SK-N-SH (cell line): ENCODE data around the gene RNU6-9. TPM values are rescaled to one million over a fixed set of nuclear protein-coding genes. Genes with fewer than 3 reads are reported as not detected.

Experiments
- CTCF ChIA-PET: fragments of 300-600, 350-600 bp; formaldehyde crosslinking; extraction: SDS; loops from one replicate; lab custom pipeline; 2021; lab: Yijun Ruan, JAX
- POLR2A ChIA-PET: fragments of 350-600 bp; sonication (Branson Sonifier 250); formaldehyde crosslinking; extraction: SDS; loops from one replicate; lab custom pipeline; 2020; ENCODE audit warnings: antibody characterized with exemption, inconsistent platforms; lab: Yijun Ruan, JAX
- DNase-seq: peaks from one replicate; pipeline ENCODE4 v3.0.0; 2012
- H2AFZ ChIP-seq: fragments of 200-600 bp; sonication (generic); 2 replicates; pipeline ENCODE4 v1.8.1; 2016; ENCODE audit warnings: antibody characterized with exemption, mild to moderate bottlenecking, low read depth
- H3F3A ChIP-seq: fragments of 200-600 bp; sonication (generic); replicated peaks from 2 replicates; pipeline ENCODE3; 2016; ENCODE audit warnings: antibody characterized with exemption, mild to moderate bottlenecking; ENCODE audit not compliant: insufficient read depth
- H3K27ac ChIP-seq, 2 experiments: fragments of 200-500 bp in 1 of 2; fragments of 200-600 bp in 1 of 2; sonication (Bioruptor generic) in 1 of 2; sonication (generic), shearing (Covaris generic) in 1 of 2; 2 replicates each; pipeline versions ENCODE4 v1.5.1 to v1.6.1; 2014 to 2016; ENCODE audit warnings: low read depth in 2 of 2, inconsistent platforms in 1 of 2, low read length in 1 of 2, mild to moderate bottlenecking in 1 of 2, mixed read lengths in 1 of 2
- H3K27me3 ChIP-seq: fragments of 200-600 bp; sonication (generic), shearing (Covaris generic); 2 replicates; pipeline ENCODE4 v1.6.1; 2016; ENCODE audit warnings: mixed run types; ENCODE audit not compliant: insufficient read depth
- H3K36me3 ChIP-seq, 2 experiments: fragments of 200-500 bp in 1 of 2; fragments of 200-600 bp in 1 of 2; sonication (Bioruptor generic) in 1 of 2; sonication (generic) in 1 of 2; replicated peaks in 1 of 2; 2 replicates each; pipeline versions ENCODE3 to v1.5.1; 2014 to 2016; ENCODE audit warnings: low read length in 1 of 2, mild to moderate bottlenecking in 1 of 2; ENCODE audit not compliant: insufficient read depth in 2 of 2, control insufficient read depth in 1 of 2
- H3K4me1 ChIP-seq, 2 experiments: fragments of 200-500 bp in 1 of 2; fragments of 200-600 bp in 1 of 2; sonication (Bioruptor generic) in 1 of 2; sonication (generic), shearing (Covaris generic) in 1 of 2; 2 replicates each; pipeline versions ENCODE4 v1.5.1 to v1.6.1; 2014 to 2016; ENCODE audit warnings: low read depth in 1 of 2, low read length in 1 of 2, mixed run types in 1 of 2; ENCODE audit not compliant: insufficient read depth in 2 of 2, control insufficient read depth in 1 of 2
- H3K4me2 ChIP-seq: fragments of 200-600 bp; sonication (generic), shearing (Covaris generic); 2 replicates; pipeline ENCODE4 v1.6.1; 2017; ENCODE audit warnings: mixed run types
- H3K4me3 ChIP-seq, 2 experiments: fragments of 200-500 bp in 1 of 2; fragments of 200-600 bp in 1 of 2; sonication (Bioruptor generic) in 1 of 2; sonication (generic), shearing (Covaris generic) in 1 of 2; 2 replicates each; pipeline versions ENCODE4 v1.5.1 to v1.8.1; 2014 to 2016; ENCODE audit warnings: low read depth in 2 of 2, inconsistent platforms in 1 of 2, low read length in 1 of 2, mild to moderate bottlenecking in 1 of 2, mixed read lengths in 1 of 2, moderate library complexity in 1 of 2
- H3K79me2 ChIP-seq: fragments of 200-600 bp; sonication (generic); 2 replicates; pipeline ENCODE4 v1.8.1; 2017; ENCODE audit warnings: mild to moderate bottlenecking; ENCODE audit not compliant: insufficient read depth
- H3K9ac ChIP-seq: fragments of 200-600 bp; sonication (generic); 2 replicates; pipeline ENCODE4 v1.6.1; 2017; ENCODE audit warnings: mixed run types
- H3K9me2 ChIP-seq: fragments of 200-600 bp; sonication (generic); 2 replicates; pipeline ENCODE4 v1.6.1; 2017; ENCODE audit warnings: mixed run types
- H3K9me3 ChIP-seq: fragments of 200-600 bp; sonication (generic); 2 replicates; pipeline ENCODE4 v1.6.1; 2017; ENCODE audit warnings: mixed run types, mild to moderate bottlenecking, moderate library complexity
- H4K20me1 ChIP-seq: fragments of 200-600 bp; sonication (generic); 2 replicates; pipeline ENCODE4 v1.6.1; 2017; ENCODE audit warnings: mild to moderate bottlenecking, mixed run types; ENCODE audit not compliant: insufficient read depth
- EP300 ChIP-seq, 2 experiments: IDR thresholded peaks; 2 replicates each; pipeline versions ENCODE4 v1.4.0 to v1.6.1; 2012; ENCODE audit warnings: borderline replicate concordance in 1 of 2, low read depth in 1 of 2, low read length in 1 of 2
- EZH2phosphoT487 ChIP-seq: fragments of 200-600 bp; sonication (generic); IDR thresholded peaks from 2 replicates; pipeline ENCODE4 v1.6.1; 2017; ENCODE audit warnings: low read depth, mixed run types, mild to moderate bottlenecking, antibody characterized with exemption, moderate library complexity, borderline replicate concordance
- FOSL2 ChIP-seq: IDR thresholded peaks from 2 replicates; pipeline ENCODE4 v1.4.0; 2012; ENCODE audit warnings: low read depth, mild to moderate bottlenecking, moderate library complexity, borderline replicate concordance
- FOXM1 ChIP-seq: IDR thresholded peaks from 2 replicates; pipeline ENCODE4 v1.4.0; 2012; ENCODE audit warnings: low read depth, mild to moderate bottlenecking
- GATA2 ChIP-seq: sonication (generic); formaldehyde crosslinking; IDR thresholded peaks from 2 replicates; pipeline ENCODE4 v1.5.0; 2020; ENCODE audit warnings: mild to moderate bottlenecking, missing genetic modification reagents
- IRF3 ChIP-seq: fragments of 150-350 bp; IDR thresholded peaks from 2 replicates; pipeline ENCODE4 v1.6.1; 2016; ENCODE audit warnings: mild to moderate bottlenecking, low read depth, low read length
- JUND ChIP-seq: IDR thresholded peaks from 2 replicates; pipeline ENCODE4 v1.4.0; 2012
- MAX ChIP-seq: IDR thresholded peaks from 2 replicates; pipeline ENCODE4 v1.4.0; 2012; ENCODE audit warnings: low read depth
- MXI1 ChIP-seq: IDR thresholded peaks from 2 replicates; pipeline ENCODE4 v1.6.1; 2012; ENCODE audit warnings: mild to moderate bottlenecking, low read depth, low read length, improper control_type of control experiment
- NRF1 ChIP-seq: IDR thresholded peaks from 2 replicates; pipeline ENCODE4 v1.6.1; 2012; ENCODE audit warnings: low read depth, mild to moderate bottlenecking, low read length
- POLR2AphosphoS5 ChIP-seq: IDR thresholded peaks from 2 replicates; pipeline ENCODE4 v1.6.1; 2012; ENCODE audit warnings: low read depth, low read length
- RXRA ChIP-seq: IDR thresholded peaks from 2 replicates; pipeline ENCODE4 v1.4.0; 2012; ENCODE audit warnings: low read depth, mild to moderate bottlenecking, borderline replicate concordance
- SMC3 ChIP-seq: IDR thresholded peaks from 2 replicates; pipeline ENCODE4 v1.6.1; 2012; ENCODE audit warnings: low read depth, low read length, improper control_type of control experiment
- TAF1 ChIP-seq: IDR thresholded peaks from 2 replicates; pipeline ENCODE4 v1.6.1; 2012; ENCODE audit warnings: low read depth, mild to moderate bottlenecking, low read length, moderate library complexity, borderline replicate concordance
- TCF12 ChIP-seq: IDR thresholded peaks from 2 replicates; pipeline ENCODE4 v1.4.0; 2012
- USF1 ChIP-seq: IDR thresholded peaks from 2 replicates; pipeline ENCODE4 v1.4.0; 2012; ENCODE audit warnings: low read depth, borderline replicate concordance
- WGBS: methylation state at CpG from one replicate; pipeline ENCODE4 v1.1.6; 2017; ENCODE audit warnings: low lambda C conversion rate; 5-methylcytosine and 5-hydroxymethylcytosine counted together
- polyA plus RNA-seq, 3 experiments: library from polyadenylated mRNA; depleted of rRNA; stranded (reverse); fragments of >200 nt; gene quantifications; 2 replicates each; pipeline ENCODE4 v1.2.3, GENCODE V29; 2012
- TF ChIP-seq, protein P1 (sequence below): IDR thresholded peaks from 2 replicates; pipeline ENCODE4 v1.4.0; 2012; ENCODE audit warnings: low read depth, borderline replicate concordance
- TF ChIP-seq, protein P2 (sequence below): fragments of 200-600 bp; sonication (generic); IDR thresholded peaks from 2 replicates; pipeline ENCODE4 v1.6.1; 2017; ENCODE audit warnings: antibody characterized with exemption, mild to moderate bottlenecking, moderate library complexity

The RNU6-9 gene
- polyA plus RNA-seq, 1 of the 3 experiments (the other 2 are of a cell fraction), result not detected

DNA sequence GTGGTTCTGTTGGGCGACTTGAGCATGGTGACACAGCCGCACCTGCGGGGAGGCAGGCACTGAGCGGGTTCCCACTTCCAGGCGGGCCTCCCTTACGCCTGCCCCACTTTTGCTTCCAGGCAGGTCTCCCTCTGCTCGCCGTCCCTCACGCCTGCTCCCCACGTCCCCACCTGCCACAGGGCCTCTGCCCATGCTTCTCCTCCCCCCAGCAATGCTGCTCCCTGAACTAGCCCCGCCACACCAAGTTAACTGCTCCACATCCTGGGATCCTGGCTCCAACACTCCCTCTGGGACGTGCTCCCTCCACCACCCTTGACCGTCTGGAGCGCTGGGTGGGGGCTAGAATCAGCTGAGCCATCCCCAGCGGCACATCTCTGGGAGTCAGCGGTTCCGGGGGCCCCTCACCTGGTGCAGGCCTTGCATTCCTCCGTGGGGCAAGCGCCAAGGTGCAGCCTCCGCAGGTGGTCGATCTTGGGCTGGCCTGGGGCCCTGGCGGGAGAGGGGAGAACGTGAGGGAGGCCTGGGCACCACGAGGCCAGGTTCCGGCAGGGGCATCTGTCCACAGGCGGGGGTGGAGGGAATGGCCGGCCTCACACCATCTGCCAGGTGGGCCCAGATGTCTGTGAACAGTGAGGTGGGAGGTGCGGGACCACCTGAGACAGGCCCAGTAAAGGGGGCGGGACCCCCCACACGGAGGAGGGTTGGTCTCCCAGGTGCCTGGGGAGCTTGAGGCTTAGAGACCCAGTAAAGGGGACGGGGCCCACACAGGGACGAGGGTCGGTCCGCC is 24.6 kb upstream of the RNU6-9 start (continued):
- TF ChIP-seq USF1 (no peak), GATA2 (CRISPR knock-in tag) (no peak), IRF3 (no peak)

GRCh38 chr19:869245-870177 is 23.8 kb upstream of the RNU6-9 start:
- Histone ChIP-seq H3K27ac (peak overlapping the region in 1 of 2 experiments; percentile 67; a peak in 1 of 4 replicates), H3K4me2 (no peak overlapping the region), H3K4me1 (peaks cover 4 to 16% of the 10 kb centered on the region in 2 experiments; a peak in 2 of 4 replicates), H3K9ac (no peak overlapping the region), H3K9me3 (no peaks in the 10 kb centered on the region), H3K36me3 (peaks cover 0 to 33% of the 10 kb centered on the region in 2 experiments), H3K27me3 (no peaks in the 10 kb centered on the region), H3K4me3 (no peak overlapping the region), H3K9me2 (no peaks in the 10 kb centered on the region), H4K20me1 (no peaks in the 10 kb centered on the region), H3F3A (peaks cover 22% of the 10 kb centered on the region), H3K79me2 (no peaks in the 10 kb centered on the region), H2AFZ (no peak overlapping the region)
- 63% methylated on average over 21 of the region's 29 CpGs for WGBS
- CTCF ChIA-PET, result no interaction called here
- TF ChIP-seq RXRA, result no peak
- no peak for TF ChIP-seq IRF3
- no peak; a peak in 1 of 4 replicates for TF ChIP-seq EP300 (IDR thresholded peaks at IDR 0.05; ENCODE audit: borderline replicate concordance in 1 of 2, low read depth in 1 of 2, low read length in 1 of 2)
- no peak for TF ChIP-seq NRF1
- peak; percentile 62; the same call in 1 of the 2 replicates for TF ChIP-seq FOSL2
- TF ChIP-seq MXI1, result no peak
- TF ChIP-seq TAF1, result no peak
- TF ChIP-seq MAX, result peak; percentile 61; the same call in 1 of the 2 replicates
- no peak for TF ChIP-seq FOXM1
- no peak for TF ChIP-seq SMC3
- TF ChIP-seq EZH2phosphoT487, result no peak
- no peak for TF ChIP-seq POLR2AphosphoS5
- TF ChIP-seq TCF12, result no peak
- TF ChIP-seq, protein P1, sequence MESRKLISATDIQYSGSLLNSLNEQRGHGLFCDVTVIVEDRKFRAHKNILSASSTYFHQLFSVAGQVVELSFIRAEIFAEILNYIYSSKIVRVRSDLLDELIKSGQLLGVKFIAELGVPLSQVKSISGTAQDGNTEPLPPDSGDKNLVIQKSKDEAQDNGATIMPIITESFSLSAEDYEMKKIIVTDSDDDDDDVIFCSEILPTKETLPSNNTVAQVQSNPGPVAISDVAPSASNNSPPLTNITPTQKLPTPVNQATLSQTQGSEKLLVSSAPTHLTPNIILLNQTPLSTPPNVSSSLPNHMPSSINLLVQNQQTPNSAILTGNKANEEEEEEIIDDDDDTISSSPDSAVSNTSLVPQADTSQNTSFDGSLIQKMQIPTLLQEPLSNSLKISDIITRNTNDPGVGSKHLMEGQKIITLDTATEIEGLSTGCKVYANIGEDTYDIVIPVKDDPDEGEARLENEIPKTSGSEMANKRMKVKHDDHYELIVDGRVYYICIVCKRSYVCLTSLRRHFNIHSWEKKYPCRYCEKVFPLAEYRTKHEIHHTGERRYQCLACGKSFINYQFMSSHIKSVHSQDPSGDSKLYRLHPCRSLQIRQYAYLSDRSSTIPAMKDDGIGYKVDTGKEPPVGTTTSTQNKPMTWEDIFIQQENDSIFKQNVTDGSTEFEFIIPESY, result no peak
- TF ChIP-seq, protein P2, sequence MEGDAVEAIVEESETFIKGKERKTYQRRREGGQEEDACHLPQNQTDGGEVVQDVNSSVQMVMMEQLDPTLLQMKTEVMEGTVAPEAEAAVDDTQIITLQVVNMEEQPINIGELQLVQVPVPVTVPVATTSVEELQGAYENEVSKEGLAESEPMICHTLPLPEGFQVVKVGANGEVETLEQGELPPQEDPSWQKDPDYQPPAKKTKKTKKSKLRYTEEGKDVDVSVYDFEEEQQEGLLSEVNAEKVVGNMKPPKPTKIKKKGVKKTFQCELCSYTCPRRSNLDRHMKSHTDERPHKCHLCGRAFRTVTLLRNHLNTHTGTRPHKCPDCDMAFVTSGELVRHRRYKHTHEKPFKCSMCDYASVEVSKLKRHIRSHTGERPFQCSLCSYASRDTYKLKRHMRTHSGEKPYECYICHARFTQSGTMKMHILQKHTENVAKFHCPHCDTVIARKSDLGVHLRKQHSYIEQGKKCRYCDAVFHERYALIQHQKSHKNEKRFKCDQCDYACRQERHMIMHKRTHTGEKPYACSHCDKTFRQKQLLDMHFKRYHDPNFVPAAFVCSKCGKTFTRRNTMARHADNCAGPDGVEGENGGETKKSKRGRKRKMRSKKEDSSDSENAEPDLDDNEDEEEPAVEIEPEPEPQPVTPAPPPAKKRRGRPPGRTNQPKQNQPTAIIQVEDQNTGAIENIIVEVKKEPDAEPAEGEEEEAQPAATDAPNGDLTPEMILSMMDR, result no peak
- TF ChIP-seq JUND, result no peak; the same call in 1 of the 2 replicates
- POLR2A ChIA-PET, result no interaction called here
- no peak for DNase-seq
